Endothelial cell of umbilical vein (primary cell): ENCODE results near the gene MAGI3. TPM values are rescaled to one million over a fixed set of nuclear protein-coding genes. Genes with fewer than 3 reads are reported as not detected.

Source experiments
- BruUV-seq: library from RNA; stranded (reverse); fragments of 400-500 nt; replicated peaks from 2 replicates; lab custom pipeline; 2021; lab: Mats Ljungman, UMichigan
- CTCF ChIA-PET: fragments of 300-600, 350-600 bp; sonication (Branson Sonifier 250); formaldehyde crosslinking; loops from one replicate; lab custom pipeline; 2021; ENCODE audit warnings: antibody characterized with exemption, inconsistent platforms; lab: Charles Lee
- POLR2A ChIA-PET: fragments of 300-600, 350-600 bp; sonication (Branson Sonifier 250); formaldehyde crosslinking; loops from one replicate; lab custom pipeline; 2021; ENCODE audit warnings: antibody characterized with exemption, inconsistent platforms; lab: Charles Lee
- DNase-seq: peaks from one replicate; pipeline ENCODE4 v3.0.0-alpha.2; 2011; ENCODE audit warnings: low read depth, low spot score
- FAIRE-seq: peaks from 2 replicates; lab custom pipeline; 2011; peaks lifted over from hg19 to GRCh38; lab: Jason Lieb, UNC
- H2AFZ ChIP-seq: 2 replicates; pipeline ENCODE4 v1.6.0; 2012; ENCODE audit warnings: low read depth, low read length, control low read depth, inconsistent platforms
- H3K27ac ChIP-seq: 2 replicates; pipeline ENCODE4 v1.5.1; 2011; ENCODE audit warnings: low read depth, mild to moderate bottlenecking, control low read depth, low read length, moderate library complexity; ENCODE audit not compliant: insufficient read depth
- H3K27me3 ChIP-seq, 2 experiments: 2 replicates each; pipeline versions ENCODE4 v1.6.0 to v1.6.1; 2011; ENCODE audit warnings: low read length in 2 of 2, mixed read lengths in 1 of 2; ENCODE audit not compliant: control insufficient read depth in 2 of 2, insufficient read depth in 2 of 2
- H3K36me3 ChIP-seq, 2 experiments: 2 replicates in 1 of 2; 3 replicates in 1 of 2; pipeline ENCODE4 v1.5.1; 2011; ENCODE audit warnings: low read length in 2 of 2, mild to moderate bottlenecking in 1 of 2, moderate library complexity in 1 of 2; ENCODE audit not compliant: control insufficient read depth in 2 of 2, insufficient read depth in 2 of 2; ENCODE audit errors: extremely low read depth in 1 of 2
- H3K4me1 ChIP-seq: 3 replicates; pipeline ENCODE4 v1.5.1; 2011; ENCODE audit warnings: mild to moderate bottlenecking, low read length; ENCODE audit not compliant: control insufficient read depth, insufficient read depth; ENCODE audit errors: extremely low read depth
- H3K4me2 ChIP-seq: 2 replicates; pipeline ENCODE4 v1.6.1; 2011; ENCODE audit warnings: low read length, control low read depth, mixed read lengths; ENCODE audit not compliant: insufficient read depth
- H3K4me3 ChIP-seq, 3 experiments: fragments of 200-600 bp in 1 of 3; sonication (generic), shearing (Covaris generic) in 1 of 3; replicated peaks in 1 of 3; 2 replicates each; pipeline ENCODE4 v1.5.1; 2011 to 2016; ENCODE audit warnings: control low read depth in 3 of 3, low read length in 3 of 3, mild to moderate bottlenecking in 2 of 3, inconsistent platforms in 1 of 3, low read depth in 1 of 3, moderate library complexity in 1 of 3; ENCODE audit not compliant: insufficient read depth in 1 of 3
- H3K79me2 ChIP-seq: 2 replicates; pipeline ENCODE4 v1.6.0; 2012; ENCODE audit warnings: low read length, inconsistent platforms; ENCODE audit not compliant: control insufficient read depth, insufficient read depth
- H3K9ac ChIP-seq: replicated peaks from 2 replicates; pipeline ENCODE3; 2011; ENCODE audit warnings: low read length, control low read depth; ENCODE audit not compliant: insufficient read depth; ENCODE audit errors: extremely low read depth
- H3K9me1 ChIP-seq: replicated peaks from 3 replicates; pipeline ENCODE4 v1.6.0; 2011; ENCODE audit warnings: mild to moderate bottlenecking, low read length; ENCODE audit not compliant: control insufficient read depth, insufficient read depth; ENCODE audit errors: extremely low read depth
- H3K9me3 ChIP-seq: replicated peaks from 2 replicates; pipeline ENCODE4 v1.5.1; 2012; ENCODE audit warnings: low read length, inconsistent platforms; ENCODE audit not compliant: control insufficient read depth, insufficient read depth
- H4K20me1 ChIP-seq: replicated peaks from 2 replicates; pipeline ENCODE3; 2011; ENCODE audit warnings: mild to moderate bottlenecking, low read length; ENCODE audit not compliant: control insufficient read depth, insufficient read depth; ENCODE audit errors: extremely low read depth
- EZH2 ChIP-seq: IDR thresholded peaks from 2 replicates; pipeline ENCODE4 v1.6.1; 2012; ENCODE audit warnings: borderline replicate concordance, low read depth, mild to moderate bottlenecking, moderate library complexity, low read length, inconsistent platforms; ENCODE audit not compliant: severe bottlenecking
- FOS ChIP-seq: IDR thresholded peaks from 2 replicates; pipeline ENCODE4 v1.6.1; 2011; ENCODE audit warnings: mild to moderate bottlenecking, low read length, moderate library complexity, borderline replicate concordance; ENCODE audit not compliant: insufficient read depth
- GATA2 ChIP-seq: IDR thresholded peaks from 2 replicates; pipeline ENCODE4 v1.7.0; 2011; ENCODE audit warnings: low read depth, mild to moderate bottlenecking, moderate library complexity, mixed read lengths, low read length; ENCODE audit not compliant: insufficient read length, insufficient read depth
- JUN ChIP-seq: IDR thresholded peaks from 2 replicates; pipeline ENCODE4 v1.6.1; 2011; ENCODE audit warnings: borderline replicate concordance, low read depth; ENCODE audit not compliant: insufficient read length, insufficient read depth
- MYC ChIP-seq: IDR thresholded peaks from one replicate; pipeline ENCODE4 v1.6.1; 2011; ENCODE audit warnings: mild to moderate bottlenecking, low read depth, low read length
- POLR2A ChIP-seq: IDR thresholded peaks from 2 replicates; pipeline ENCODE4 v1.6.1; 2012; ENCODE audit warnings: low read depth, mild to moderate bottlenecking, control low read depth, low read length
- POLR2AphosphoS5 ChIP-seq: IDR thresholded peaks from 2 replicates; pipeline ENCODE4 v1.6.1; 2012; ENCODE audit warnings: low read depth, mild to moderate bottlenecking, control low read depth, low read length, moderate library complexity; ENCODE audit not compliant: insufficient read depth
- dilution Hi-C: fragments of 300-500 bp; cut with MboI; formaldehyde crosslinking; loops from one replicate; pipeline ENCODE4 v1.15.0; 2019; ENCODE audit warnings: low sequenced_read_pairs; ENCODE audit not compliant: extremely low pct_ligation_motif_present
- intact Hi-C: fragments of 100-400 bp; cut with micrococcal nuclease; formaldehyde crosslinking; loops from one replicate; pipeline ENCODE4 v1.10.0; 2022
- polyA plus RNA-seq, 4 experiments: library from polyadenylated mRNA; depleted of rRNA in 3 of 4; stranded (reverse) in 3 of 4; unstranded in 1 of 4; fragments of >200 nt; gene quantifications; 2 replicates each; pipeline versions ENCODE4 v1.2.1 to v1.2.3, GENCODE V29; 2011 to 2012; ENCODE audit warnings: missing spikeins in 1 of 4
- total RNA-seq: library from RNA; stranded (reverse); gene quantifications from 2 replicates; pipeline ENCODE4 v1.2.3, GENCODE V29; 2021
- TF ChIP-seq, protein P1 (sequence below): IDR thresholded peaks from 2 replicates; pipeline ENCODE4 v1.6.1; 2011; ENCODE audit not compliant: insufficient read depth, insufficient read length
- TF ChIP-seq, protein P2 (sequence below), 2 donors: IDR thresholded peaks; 1 replicate in 1 of 2; 2 replicates in 1 of 2; pipeline ENCODE4 v1.5.1; 2011; ENCODE audit warnings: low read length in 2 of 2, mild to moderate bottlenecking in 2 of 2, moderate library complexity in 2 of 2, control low read depth in 1 of 2, inconsistent platforms in 1 of 2, low read depth in 1 of 2; ENCODE audit not compliant: insufficient read depth in 1 of 2; ENCODE audit errors: extremely low read depth in 1 of 2

Gene MAGI3
- total and polyA plus RNA-seq, 2 donors (not counting 3 experiments of a cell fraction or from before 2014, with no cell fraction given), result 2.8 to 16.1 TPM

DNA sequence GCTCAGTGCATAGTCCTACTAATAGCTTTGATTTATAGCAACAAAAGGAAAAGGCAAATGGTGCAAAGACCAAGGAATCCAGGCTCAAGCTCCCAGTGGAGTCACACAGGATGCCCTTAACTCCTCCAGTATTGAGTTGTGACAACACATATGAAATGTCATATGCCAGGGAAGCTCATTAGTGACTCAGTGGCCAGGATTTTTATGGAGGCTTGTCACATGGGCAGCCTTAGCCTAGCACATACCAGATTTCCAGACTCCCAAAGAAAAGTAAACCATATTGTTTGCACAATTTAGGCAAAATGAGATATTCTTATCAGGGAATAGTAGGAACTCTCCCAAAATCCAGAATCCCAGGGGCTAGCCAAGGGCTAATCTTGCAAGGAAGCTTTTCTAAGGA, 129.2 kb downstream of the MAGI3 start:
- no peak for DNase-seq
- no peak overlapping the region for H3K4me3 ChIP-seq
- no peak overlapping the region for H3K4me2 ChIP-seq
- ChIA-PET POLR2A (no interaction called here), CTCF (interaction anchor here (0.8 to 2.8 kb wide), 4 partner anchors 11 to 159 kb away, joined by 3 to 7 read pairs (median 3); no protein-coding TSS in a partner anchor)
- no TSS peak for BruUV-seq
- H3K4me1 ChIP-seq, result no peaks in the 10 kb centered on the region
- H3K9ac ChIP-seq, result no peak overlapping the region
- H3K27me3 ChIP-seq, result no peaks in the 10 kb centered on the region
- no peak overlapping the region for H2AFZ ChIP-seq
- no peaks in the 10 kb centered on the region for H4K20me1 ChIP-seq
- TF ChIP-seq POLR2A, result no peak
- TF ChIP-seq, protein P1, sequence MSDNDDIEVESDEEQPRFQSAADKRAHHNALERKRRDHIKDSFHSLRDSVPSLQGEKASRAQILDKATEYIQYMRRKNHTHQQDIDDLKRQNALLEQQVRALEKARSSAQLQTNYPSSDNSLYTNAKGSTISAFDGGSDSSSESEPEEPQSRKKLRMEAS, result no peak
- TF ChIP-seq JUN, result no peak
- TF ChIP-seq FOS, result no peak
- no peak for TF ChIP-seq GATA2
- TF ChIP-seq, protein P2, sequence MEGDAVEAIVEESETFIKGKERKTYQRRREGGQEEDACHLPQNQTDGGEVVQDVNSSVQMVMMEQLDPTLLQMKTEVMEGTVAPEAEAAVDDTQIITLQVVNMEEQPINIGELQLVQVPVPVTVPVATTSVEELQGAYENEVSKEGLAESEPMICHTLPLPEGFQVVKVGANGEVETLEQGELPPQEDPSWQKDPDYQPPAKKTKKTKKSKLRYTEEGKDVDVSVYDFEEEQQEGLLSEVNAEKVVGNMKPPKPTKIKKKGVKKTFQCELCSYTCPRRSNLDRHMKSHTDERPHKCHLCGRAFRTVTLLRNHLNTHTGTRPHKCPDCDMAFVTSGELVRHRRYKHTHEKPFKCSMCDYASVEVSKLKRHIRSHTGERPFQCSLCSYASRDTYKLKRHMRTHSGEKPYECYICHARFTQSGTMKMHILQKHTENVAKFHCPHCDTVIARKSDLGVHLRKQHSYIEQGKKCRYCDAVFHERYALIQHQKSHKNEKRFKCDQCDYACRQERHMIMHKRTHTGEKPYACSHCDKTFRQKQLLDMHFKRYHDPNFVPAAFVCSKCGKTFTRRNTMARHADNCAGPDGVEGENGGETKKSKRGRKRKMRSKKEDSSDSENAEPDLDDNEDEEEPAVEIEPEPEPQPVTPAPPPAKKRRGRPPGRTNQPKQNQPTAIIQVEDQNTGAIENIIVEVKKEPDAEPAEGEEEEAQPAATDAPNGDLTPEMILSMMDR (IDR thresholded peaks at IDR 0.05; ENCODE audit: extremely low read depth in 1 of 2, insufficient read depth in 1 of 2, low read depth in 1 of 2, low read length in 2 of 2), result no peak
- TF ChIP-seq EZH2, result no peak
- TF ChIP-seq MYC, result no peak
- TF ChIP-seq POLR2AphosphoS5, result no peak
- H3K9me3 ChIP-seq, result no peaks in the 10 kb centered on the region
- intact Hi-C loops (no loop called here), dilution Hi-C loops (no loop called here)
- H3K79me2 ChIP-seq, result no peaks in the 10 kb centered on the region
- no peak for FAIRE-seq
- no peaks in the 10 kb centered on the region for H3K9me1 ChIP-seq
- H3K27ac ChIP-seq, result no peak overlapping the region
- H3K36me3 ChIP-seq, result no peaks in the 10 kb centered on the region
